Fibroblast of skin of left quadriceps (primary cell): ENCODE measurements around the gene RAB30.
A peak's percentile ranks its signal among the peaks of the same experiment; 100 is the strongest.

Source experiments
- DNase-seq, 2 experiments: peaks; one replicate each; pipeline ENCODE4 v3.0.0-alpha.2; 2013; ENCODE audit warnings: low read depth in 2 of 2

RAB30 gene

GRCh38 chr11:83039566-83039965 lies 32.1 kb downstream of the RAB30 start:
- no peak for DNase-seq

GRCh38 chr11:83037877-83038276 lies 33.8 kb downstream of the RAB30 start:
- DNase-seq = peak; percentile 52 to 55

GRCh38 chr11:83036701-83037100 lies 35.0 kb downstream of the RAB30 start:
- no peak for DNase-seq

GRCh38 chr11:83035070-83035854 lies 36.4 kb downstream of the RAB30 start:
- no peak for DNase-seq

- DNase-seq = no peak
These were observed 37.1 kb downstream of the RAB30 start for GRCh38 chr11:83034673-83035014.

- peak; percentile 92 to 93 for DNase-seq
These were observed 37.6 kb downstream of the RAB30 start for GRCh38 chr11:83033972-83034672.

DNA sequence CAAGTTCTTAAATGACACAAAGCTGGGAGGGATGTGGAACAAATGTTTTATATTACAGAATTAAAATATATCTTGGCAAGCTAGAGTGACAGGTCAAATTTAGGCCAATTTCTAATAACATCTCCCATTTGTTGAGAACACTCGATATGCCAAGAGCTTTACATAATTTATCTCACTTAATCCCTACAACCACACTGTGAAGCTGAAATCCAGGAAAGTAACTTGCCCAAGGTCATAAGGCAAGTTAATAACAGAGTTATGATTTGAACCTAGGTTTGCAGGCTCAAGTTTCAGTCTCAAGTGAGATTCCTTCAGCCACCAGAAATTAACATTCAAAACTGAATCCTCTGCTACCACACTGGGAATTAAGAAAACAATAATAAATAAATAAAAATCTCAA lies 38.3 kb downstream of the RAB30 start:
- no peak for DNase-seq

DNA sequence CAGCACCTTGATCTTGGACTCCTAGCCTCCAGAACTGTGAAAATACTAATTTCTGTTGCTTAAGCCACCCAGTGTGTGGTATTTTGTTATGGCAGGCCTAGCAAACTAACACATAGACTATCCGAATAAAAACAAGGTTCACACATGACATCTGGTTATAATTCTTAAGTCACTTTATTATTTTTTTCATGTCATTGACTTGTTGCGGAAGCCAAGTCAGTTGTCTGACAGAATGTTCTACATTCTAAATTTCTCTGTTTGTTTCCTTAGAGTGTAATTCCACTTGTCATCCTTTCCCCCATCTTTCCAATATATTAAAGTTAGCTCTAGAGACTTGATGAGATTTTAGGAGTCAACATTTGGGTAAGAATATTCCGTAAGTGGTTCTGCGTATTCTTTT lies 40.6 kb downstream of the RAB30 start:
- no peak for DNase-seq

DNA sequence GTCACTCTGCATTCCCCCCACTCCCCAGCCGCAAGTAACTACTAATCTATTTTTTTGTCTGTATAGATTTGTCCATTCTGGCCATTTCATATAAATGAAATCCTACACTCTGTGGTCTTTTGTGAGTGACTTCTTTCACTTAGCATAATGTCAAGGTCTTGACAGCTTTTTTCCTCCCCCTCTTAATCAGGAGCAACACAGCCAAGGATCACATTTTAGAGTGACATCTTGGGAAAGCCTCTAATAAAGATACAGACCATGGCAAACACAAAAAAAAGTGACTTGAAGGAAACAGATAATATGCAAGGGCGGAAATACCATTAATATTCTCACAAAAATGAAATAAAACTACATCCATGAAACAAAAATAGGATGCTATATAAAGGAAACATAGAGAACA lies 43.9 kb downstream of the RAB30 start:
- DNase-seq = no peak

DNA sequence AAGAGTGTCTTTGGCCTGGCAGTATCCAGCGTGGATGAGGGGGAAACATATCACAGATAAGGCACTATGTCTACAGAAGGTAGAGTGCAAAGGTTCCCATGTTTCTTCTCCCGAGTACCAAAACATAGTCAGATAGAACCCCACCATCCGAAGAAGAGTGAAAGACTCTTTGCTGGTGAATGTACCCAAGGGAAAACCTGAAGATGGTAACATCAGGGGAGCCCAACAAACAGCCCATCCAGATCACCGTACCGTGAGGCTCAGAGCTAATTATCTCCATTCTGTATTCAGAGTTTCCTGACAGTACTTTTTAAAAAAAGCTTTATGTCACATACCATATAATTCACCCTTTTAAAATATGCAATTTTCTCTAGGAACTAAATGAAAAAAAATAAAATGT lies 44.4 kb downstream of the RAB30 start:
- no peak for DNase-seq

DNA sequence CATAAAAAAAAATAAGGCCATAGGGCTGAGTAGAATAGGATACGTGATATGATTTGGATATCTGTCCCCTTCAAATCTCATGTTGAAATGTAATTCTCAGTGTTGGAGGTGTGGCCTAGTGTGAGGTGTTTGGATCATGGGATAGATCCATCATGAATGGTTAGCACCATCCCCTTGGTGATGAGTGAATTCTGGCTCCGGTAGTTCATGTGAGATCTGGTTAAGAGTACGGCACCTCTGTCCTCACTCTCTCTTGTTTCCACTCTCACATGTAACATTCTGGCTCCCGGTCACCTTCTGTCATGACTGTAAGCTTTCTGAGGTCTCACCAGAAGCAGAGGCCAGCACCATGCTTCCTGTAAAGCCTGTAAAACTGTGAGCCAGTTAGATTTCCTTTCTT lies 45.5 kb downstream of the RAB30 start:
- no peak for DNase-seq

DNA sequence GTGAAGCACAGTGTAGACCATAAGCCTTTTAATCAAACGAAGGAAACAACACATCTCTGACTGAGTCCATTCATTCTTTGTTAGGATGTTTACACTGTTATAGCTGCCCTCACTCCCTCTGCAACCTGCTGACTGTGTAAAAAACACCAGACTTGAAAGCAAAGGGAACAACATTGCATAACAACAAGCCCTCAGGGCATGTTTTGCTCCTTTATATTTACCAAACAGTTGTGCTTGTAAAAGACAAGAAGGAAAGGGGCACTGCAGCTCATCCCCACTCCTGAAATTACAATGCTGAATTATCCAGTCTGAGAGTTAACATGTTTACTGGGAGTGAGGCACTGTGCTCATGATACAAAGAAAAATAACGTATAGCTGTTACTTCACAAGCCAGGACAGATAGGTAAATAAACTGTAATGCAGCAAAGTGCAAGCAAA lies 46.4 kb downstream of the RAB30 start:
- no peak for DNase-seq

DNA sequence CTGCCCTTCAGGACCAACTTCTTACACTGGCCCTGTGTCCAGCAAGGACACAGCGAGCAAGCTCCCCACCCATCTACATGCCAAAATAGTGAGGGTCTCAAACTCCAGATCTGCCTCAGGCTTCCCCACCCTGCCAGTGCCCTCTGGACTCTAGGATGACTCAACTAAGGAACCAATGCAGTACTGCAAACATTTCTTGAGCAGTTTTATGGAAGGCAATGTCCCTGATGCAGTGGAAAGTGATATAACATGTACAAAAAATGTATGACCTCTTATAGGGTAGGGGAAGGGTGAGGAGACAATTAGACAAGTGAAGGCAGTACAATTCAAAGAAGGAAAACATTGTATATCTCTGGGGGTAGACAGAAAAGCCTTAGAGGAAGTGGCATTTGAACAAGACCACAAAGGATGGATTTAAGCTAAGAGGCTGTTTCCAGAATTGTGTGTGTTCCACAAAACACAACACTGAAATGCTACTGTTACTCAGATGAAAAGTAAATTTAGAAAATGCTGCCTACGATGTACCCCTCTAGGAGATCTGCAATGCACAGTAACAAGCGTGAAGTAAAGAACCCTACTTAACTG lies 47.3 kb downstream of the RAB30 start:
- DNase-seq = no peak

DNA sequence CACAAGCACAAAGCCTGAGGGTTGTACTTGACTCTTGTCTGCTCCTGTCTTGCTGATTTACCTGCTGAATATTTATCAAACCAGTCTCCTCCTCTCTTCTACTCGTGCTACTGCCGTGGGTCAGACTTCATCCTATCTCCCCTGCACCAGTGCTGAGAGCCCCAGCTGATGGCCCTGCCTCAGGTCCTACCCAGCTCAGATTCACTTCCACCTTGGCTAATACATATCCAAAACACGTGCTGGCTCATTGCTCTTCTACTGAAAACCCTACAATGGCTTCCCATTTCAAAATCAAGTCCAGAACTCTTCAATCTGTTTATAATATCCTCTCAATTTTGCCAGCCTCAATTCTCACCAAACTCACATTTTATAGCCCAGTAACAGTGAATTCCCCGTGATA lies 48.3 kb downstream of the RAB30 start:
- DNase-seq = no peak

DNA sequence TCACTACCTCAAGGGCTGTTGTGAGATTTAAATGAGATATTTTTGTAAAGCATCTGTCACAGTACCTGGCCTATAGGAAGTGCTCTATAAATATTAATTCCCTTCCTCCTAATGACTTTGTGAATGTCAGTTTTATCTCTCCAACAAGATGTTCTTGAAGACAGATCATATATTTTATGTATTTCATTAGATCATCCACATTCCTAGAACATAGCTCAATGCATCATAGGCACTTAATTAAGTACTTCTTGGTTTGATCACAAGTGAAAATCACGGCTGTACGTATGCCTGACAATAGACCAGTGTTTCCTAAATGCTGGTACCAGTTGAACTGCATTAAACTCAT lies 49.9 kb downstream of the RAB30 start:
- DNase-seq = no peak

DNA sequence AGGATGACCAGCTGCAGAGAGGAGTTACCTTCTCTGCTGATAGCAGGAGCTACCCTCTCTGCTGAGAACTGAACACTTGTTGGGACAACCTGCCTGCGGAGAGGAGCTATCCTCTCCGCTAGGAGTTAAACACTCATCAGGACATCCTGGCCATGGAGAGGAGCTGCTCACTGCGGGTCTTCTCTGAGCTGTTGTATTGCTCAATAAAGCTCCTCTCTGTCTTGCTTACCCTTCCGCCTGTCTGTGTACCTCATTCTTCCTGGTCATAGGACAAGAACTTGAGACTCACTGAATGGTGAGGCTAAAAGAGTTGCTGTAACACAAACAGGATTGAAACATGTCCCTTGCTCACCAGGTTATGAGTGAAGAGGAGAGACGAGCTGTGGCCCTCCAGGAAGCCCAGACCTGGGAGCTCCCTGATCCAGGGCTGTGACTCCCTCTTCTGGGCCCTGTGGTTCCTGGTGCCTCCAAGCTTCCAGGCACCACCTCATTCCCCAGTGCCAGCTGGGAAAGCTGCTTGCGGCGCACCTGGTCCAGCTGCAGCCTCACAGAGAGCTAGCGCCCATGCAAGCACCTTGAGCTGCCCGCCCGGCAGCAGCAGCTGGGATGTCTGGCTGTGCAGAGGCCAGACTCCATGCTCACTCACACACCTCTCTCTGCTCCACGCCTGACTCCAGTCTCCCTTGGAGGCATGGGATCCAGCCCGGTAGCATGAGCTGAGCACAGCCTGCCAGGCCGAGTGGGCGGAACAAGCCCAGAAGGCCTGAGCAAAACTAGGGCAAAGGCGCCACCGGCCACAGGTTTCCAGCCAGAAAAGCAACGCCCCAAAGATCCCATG lies 50.5 kb downstream of the RAB30 start:
- DNase-seq = no peak

GRCh38 chr11:83019888-83020579 lies 51.7 kb downstream of the RAB30 start:
- DNase-seq = no peak

- no peak for DNase-seq
These were observed 56.7 kb downstream of the RAB30 start for GRCh38 chr11:83014951-83015350.

- no peak for DNase-seq
These were observed 59.3 kb downstream of the RAB30 start for GRCh38 chr11:83012168-83013067.

DNA sequence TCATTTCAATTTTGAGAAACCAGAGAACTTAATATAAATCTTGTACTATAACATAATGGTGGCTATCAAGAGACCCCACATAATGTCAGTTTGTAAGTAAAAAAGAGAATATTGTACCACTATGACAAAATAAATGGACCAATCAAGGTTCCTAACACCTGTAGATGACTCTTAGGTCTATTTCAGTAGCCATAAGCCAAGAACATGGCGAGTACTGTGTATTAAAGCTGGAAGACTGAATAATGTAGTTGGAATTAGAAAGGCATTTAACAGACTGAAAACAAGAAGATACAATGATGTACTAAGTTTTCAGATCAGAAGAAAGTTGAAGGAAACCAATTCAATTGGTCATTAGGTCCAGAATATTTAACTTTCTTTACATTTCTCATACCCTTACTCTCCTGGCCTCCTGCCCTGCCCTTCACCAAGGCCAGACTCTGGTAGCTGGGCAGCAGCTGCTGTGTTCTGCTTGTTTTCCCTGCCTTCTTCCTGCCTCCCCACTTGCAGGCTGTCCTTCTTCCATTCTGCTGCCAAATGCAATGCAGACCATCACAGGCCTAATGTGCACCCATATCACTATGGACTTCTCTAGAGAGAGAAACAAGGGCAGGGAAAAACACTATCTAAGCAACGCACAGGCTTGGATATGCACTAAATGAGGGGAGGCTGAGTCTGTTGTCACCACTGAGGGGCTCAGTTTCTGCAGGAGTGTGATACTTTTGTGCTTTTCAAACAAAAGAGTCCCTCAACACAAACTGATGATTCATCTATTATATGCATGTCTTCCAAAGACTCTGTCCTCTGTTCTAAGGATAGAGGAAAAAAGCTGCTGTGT lies 60.1 kb downstream of the RAB30 start:
- no peak for DNase-seq
